ENCODE results near the gene GRID2. TPM values are rescaled to one million over a fixed set of nuclear protein-coding genes. Genes with fewer than 3 reads are reported as not detected.
"Not testable (repeated sequence)": the region's sequence is repeated elsewhere in the genome, so short reads cannot be mapped to it uniquely, and the experiment has no call there.

GRID2 gene
- polyA plus RNA-seq, 1 experiment = not detected

GRCh38 chr4:92270908-92271307, 32.9 kb upstream of the GRID2 start:
- Histone ChIP-seq H3K27me3 (ENCODE audit: control insufficient read depth, insufficient read depth, low read length) (no peaks in the 10 kb centered on the region), H3K27ac (ENCODE audit: low read depth, low read length) (no peak overlapping the region), H3K9me3 (ENCODE audit: control insufficient read depth, insufficient read depth, low read length) (no peaks in the 10 kb centered on the region), H3K4me3 (ENCODE audit: low read depth, low read length) (no peak overlapping the region)
- ChIA-PET POLR2A (no interaction called here), CTCF (no interaction called here)
- TF ChIP-seq, protein P1, sequence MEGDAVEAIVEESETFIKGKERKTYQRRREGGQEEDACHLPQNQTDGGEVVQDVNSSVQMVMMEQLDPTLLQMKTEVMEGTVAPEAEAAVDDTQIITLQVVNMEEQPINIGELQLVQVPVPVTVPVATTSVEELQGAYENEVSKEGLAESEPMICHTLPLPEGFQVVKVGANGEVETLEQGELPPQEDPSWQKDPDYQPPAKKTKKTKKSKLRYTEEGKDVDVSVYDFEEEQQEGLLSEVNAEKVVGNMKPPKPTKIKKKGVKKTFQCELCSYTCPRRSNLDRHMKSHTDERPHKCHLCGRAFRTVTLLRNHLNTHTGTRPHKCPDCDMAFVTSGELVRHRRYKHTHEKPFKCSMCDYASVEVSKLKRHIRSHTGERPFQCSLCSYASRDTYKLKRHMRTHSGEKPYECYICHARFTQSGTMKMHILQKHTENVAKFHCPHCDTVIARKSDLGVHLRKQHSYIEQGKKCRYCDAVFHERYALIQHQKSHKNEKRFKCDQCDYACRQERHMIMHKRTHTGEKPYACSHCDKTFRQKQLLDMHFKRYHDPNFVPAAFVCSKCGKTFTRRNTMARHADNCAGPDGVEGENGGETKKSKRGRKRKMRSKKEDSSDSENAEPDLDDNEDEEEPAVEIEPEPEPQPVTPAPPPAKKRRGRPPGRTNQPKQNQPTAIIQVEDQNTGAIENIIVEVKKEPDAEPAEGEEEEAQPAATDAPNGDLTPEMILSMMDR (IDR thresholded peaks at IDR 0.05; ENCODE audit: low read depth, low read length) = 0 out of 2 replicates have a peak, but pooled peaks have one; percentile 8
- no peak for DNase-seq (ENCODE audit: low read depth, low spot score)

GRCh38 chr4:92271551-92271950, 32.2 kb upstream of the GRID2 start:
- POLR2A ChIA-PET; H3K27ac ChIP-seq (ENCODE audit: low read depth, low read length); CTCF ChIA-PET: not testable (repeated sequence)

GRCh38 chr4:92277057-92277881, 26.5 kb upstream of the GRID2 start:
- H3K4me3 ChIP-seq (ENCODE audit: low read depth, low read length); H3K27ac ChIP-seq (ENCODE audit: low read depth, low read length); H3K9me3 ChIP-seq (ENCODE audit: control insufficient read depth, insufficient read depth, low read length); POLR2A ChIA-PET; H3K27me3 ChIP-seq (ENCODE audit: control insufficient read depth, insufficient read depth, low read length); DNase-seq (ENCODE audit: low read depth, low spot score); CTCF ChIA-PET: not testable (repeated sequence)

More at GRCh38 chr4:92271551-92271950, 32.2 kb upstream of the GRID2 start:
- H3K9me3 ChIP-seq (ENCODE audit: control insufficient read depth, insufficient read depth, low read length); DNase-seq (ENCODE audit: low read depth, low spot score); H3K27me3 ChIP-seq (ENCODE audit: control insufficient read depth, insufficient read depth, low read length); H3K4me3 ChIP-seq (ENCODE audit: low read depth, low read length): not testable (repeated sequence)

DNA sequence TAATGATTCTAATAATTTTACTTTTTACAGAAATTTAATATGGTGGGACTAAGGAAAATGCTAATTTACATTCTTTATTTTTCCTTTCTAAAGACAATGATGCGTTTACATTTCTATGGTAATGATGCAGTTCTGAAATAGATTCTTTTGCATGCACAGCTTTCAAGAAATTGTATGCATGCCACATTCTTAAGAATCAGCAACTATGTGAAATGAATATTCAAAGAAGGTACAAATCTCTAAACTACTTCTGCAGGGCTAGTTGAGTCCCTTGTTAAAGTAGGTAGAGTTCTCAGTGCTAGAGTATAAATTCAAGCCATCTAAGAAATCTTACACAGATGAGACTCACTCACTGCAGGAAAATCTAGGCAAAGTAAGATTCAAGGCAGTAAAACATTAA, 24.5 kb upstream of the GRID2 start:
- Histone ChIP-seq H3K4me3 (ENCODE audit: low read depth, low read length) (no peak overlapping the region), H3K27me3 (ENCODE audit: control insufficient read depth, insufficient read depth, low read length) (no peaks in the 10 kb centered on the region), H3K9me3 (ENCODE audit: control insufficient read depth, insufficient read depth, low read length) (no peaks in the 10 kb centered on the region), H3K27ac (ENCODE audit: low read depth, low read length) (no peak overlapping the region)
- ChIA-PET CTCF (no interaction called here), POLR2A (no interaction called here)
- no peak for DNase-seq (ENCODE audit: low read depth, low spot score)
- TF ChIP-seq, protein P1 (IDR thresholded peaks at IDR 0.05; ENCODE audit: low read depth, low read length) = no peak

DNA sequence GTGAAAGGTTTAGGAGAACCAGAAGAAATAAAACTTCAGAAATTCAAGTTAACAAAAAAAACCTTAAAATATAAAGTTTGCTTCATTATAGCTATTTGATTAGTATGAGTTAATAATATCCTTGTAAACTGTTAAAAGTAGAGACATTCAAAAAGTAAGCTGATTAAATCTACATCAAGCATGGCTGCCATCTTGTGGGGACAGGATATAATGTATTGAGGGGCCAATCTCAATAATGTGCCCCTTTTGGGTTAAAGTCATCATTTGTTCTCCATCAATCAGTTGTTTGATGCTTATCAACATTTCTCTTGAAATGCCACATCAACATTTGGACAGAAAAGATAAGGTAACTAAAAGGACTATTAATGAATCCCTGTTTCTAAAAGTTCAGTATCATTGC, 4.6 kb upstream of the GRID2 start:
- TF ChIP-seq, protein P1 (IDR thresholded peaks at IDR 0.05; ENCODE audit: low read depth, low read length) = peak; percentile 53
- Histone ChIP-seq H3K9me3 (ENCODE audit: control insufficient read depth, insufficient read depth, low read length) (no peaks in the 10 kb centered on the region), H3K4me3 (ENCODE audit: low read depth, low read length) (no peak overlapping the region), H3K27ac (ENCODE audit: low read depth, low read length) (no peak overlapping the region), H3K27me3 (ENCODE audit: control insufficient read depth, insufficient read depth, low read length) (peaks cover 21% of the 10 kb centered on the region)
- ChIA-PET CTCF (interaction anchor here (0.5 to 1.7 kb wide), 10 partner anchors 110 to 1944 kb away, joined by 3 to 13 read pairs (median 4); no protein-coding TSS in a partner anchor), POLR2A (no interaction called here)
- no peak for DNase-seq (ENCODE audit: low read depth, low spot score)

GRCh38 chr4:92304121-92304520, 355 bp downstream of the GRID2 start:
- ChIA-PET CTCF (interaction anchor here (0.6 to 1.0 kb wide), 2 partner anchors 31 to 95 kb away, joined by 4 to 5 read pairs; no protein-coding TSS in a partner anchor), POLR2A (no interaction called here)
- Histone ChIP-seq H3K27ac (ENCODE audit: low read depth, low read length) (no peak overlapping the region), H3K9me3 (ENCODE audit: control insufficient read depth, insufficient read depth, low read length) (peaks cover 4% of the 10 kb centered on the region; the same call in 1 of the 2 replicates), H3K4me3 (ENCODE audit: low read depth, low read length) (peak overlapping the region; percentile 38), H3K27me3 (ENCODE audit: control insufficient read depth, insufficient read depth, low read length) (peaks cover 45% of the 10 kb centered on the region)
- DNase-seq (ENCODE audit: low read depth, low spot score) = no peak
- TF ChIP-seq, protein P1 (IDR thresholded peaks at IDR 0.05; ENCODE audit: low read depth, low read length) = no peak

Measured in AG04450 (cell line).